Heart left ventricle (tissue), 16 donors: ENCODE results near the gene MBD1. TPM values are rescaled to one million over a fixed set of nuclear protein-coding genes. Genes with fewer than 3 reads are reported as not detected.

Experiments
- ATAC-seq, 4 donors: fragments of 200-7000 bp; cut with Tn5 transposase; one replicate each; pipeline ENCODE4 v1.9.1; 2020 to 2022; ENCODE audit warnings: moderate library complexity in 4 of 4, mild to moderate bottlenecking in 3 of 4, moderate number of reproducible peaks in 1 of 4
- DNase-seq, 5 donors: peaks; one replicate each; pipeline ENCODE4 v3.0.0-alpha.2; 2020
- H3K27ac ChIP-seq, 12 donors: fragments of 200-600 bp; sonication (generic) in 4 of 12; one replicate each; pipeline versions ENCODE4 v1.5.0 to v1.8.0; 2016 to 2022; ENCODE audit warnings: mild to moderate bottlenecking in 2 of 12
- H3K27me3 ChIP-seq, 9 donors: fragments of 200-600 bp; sonication (generic) in 2 of 9; one replicate each; pipeline versions ENCODE4 v1.5.1 to v1.8.0; 2016 to 2022; ENCODE audit warnings: mild to moderate bottlenecking in 3 of 9
- H3K36me3 ChIP-seq, 9 donors: fragments of 200-600 bp; sonication (generic) in 2 of 9; one replicate each; pipeline versions ENCODE4 v1.5.0 to v1.8.0; 2018 to 2022; ENCODE audit warnings: mild to moderate bottlenecking in 2 of 9
- H3K4me1 ChIP-seq, 12 donors: fragments of 200-600 bp; sonication (generic) in 4 of 12; one replicate each; pipeline versions ENCODE4 v1.5.0 to v1.8.0; 2016 to 2022; ENCODE audit warnings: mild to moderate bottlenecking in 3 of 12
- H3K4me3 ChIP-seq, 12 donors: fragments of 200-600 bp; sonication (generic) in 4 of 12; one replicate each; pipeline versions ENCODE4 v1.5.0 to v1.8.0; 2017 to 2022; ENCODE audit warnings: mild to moderate bottlenecking in 9 of 12, moderate library complexity in 4 of 12
- H3K9me3 ChIP-seq, 12 donors: fragments of 200-600 bp; sonication (generic) in 4 of 12; one replicate each; pipeline versions ENCODE4 v1.5.0 to v1.8.0; 2016 to 2022; ENCODE audit warnings: mild to moderate bottlenecking in 1 of 12
- CTCF ChIP-seq, 12 donors: fragments of 200-600 bp; sonication (generic) in 4 of 12; IDR thresholded peaks; one replicate each; pipeline versions ENCODE4 v1.5.0 to v1.8.0; 2018 to 2022; ENCODE audit warnings: antibody characterized with exemption in 12 of 12, mild to moderate bottlenecking in 5 of 12
- POLR2A ChIP-seq, 2 donors: fragments of 450-650 bp; IDR thresholded peaks; one replicate each; pipeline ENCODE4 v1.6.1; 2017; ENCODE audit warnings: antibody characterized with exemption in 2 of 2, mild to moderate bottlenecking in 2 of 2, moderate library complexity in 2 of 2
- WGBS, 4 donors: extraction: QIAGEN DNeasy Blood & Tissue Kit in 2 of 4; methylation state at CpG; one replicate each; pipeline versions ENCODE4 v1.1.5 to v1.1.7; 2013 to 2018; 5-methylcytosine and 5-hydroxymethylcytosine counted together
- intact Hi-C, 10 donors: fragments of 100-400 bp; cut with DNase I; formaldehyde crosslinking; loops; one replicate each; pipeline versions ENCODE4 v1.11.1 to v1.14.2; 2022
- polyA plus RNA-seq, 2 donors: library from polyadenylated mRNA; stranded (reverse); fragments of 200-250 nt; gene quantifications; one replicate each; pipeline ENCODE4 v1.2.3, GENCODE V29; 2013
- total RNA-seq, 9 donors: library from RNA; depleted of rRNA in 2 of 9; stranded (reverse); fragments of >200 nt in 2 of 9; fragmentation: NEBNext Ultra II Directional in 3 of 9; extraction: Animal tissue kit (Norgen Biotek cat#: 25700) in 3 of 9; gene quantifications; one replicate each; pipeline versions ENCODE4 v1.1.0 to v1.2.4, GENCODE V29; 2016 to 2023
- donor health status: ischemic (EF 13 %, LVEDD 7.1; RV severe dilation, severe dysfunction).
- donor health status: healthy with polysubstance abuse.
- donor health status: DM: no; HTN: yes; CAD: no.
- donor health status: DM: no; HTN: no; CAD: no.
- donor health status: ischemic (EF 25% LVEDD 6.9; RV normal size, moderate dysfunction).
- donor health status: ischemic (EF 25% LVEDD 5.7; RV mildly dilated, moderate dysfunction).
- donor health status: healthy.
- donor health status: DM: yes; HTN: yes; CAD: no.
- donor health status: ischemic (EF 35%, LVEDD 5.7; RV mildly dilated, moderate dysfunction).
- donor health status: nonischemic (EF 11% LVEDD 7.7; RV severe dilation, severe dysfunction).
- donor health status: DM: yes; HTN: yes; CAD: no.
- donor health status: PGD.
- donor health status: ischemic (EF 29% LVEDD 5.4; RV normal size, mild dysfunction).
- donor health status: nonischemic (EF 23%, LVEDD 6.1; RV moderate dilation, normal function).

The MBD1 gene
- total and polyA plus RNA-seq, 11 donors = 22.4 to 87.7 (median 51.4) TPM

GRCh38 chr18:50268022-50268747 is 13.1 kb downstream of the MBD1 start:
- peak overlapping the region; percentile 57 to 87 (median 80) for H3K27ac ChIP-seq
- TF ChIP-seq POLR2A (IDR thresholded peaks at IDR 0.05) = peak in 1 of 2 donors; percentile 24
- TF ChIP-seq CTCF (IDR thresholded peaks at IDR 0.05) = peak; percentile 56 to 90 (median 75)
- peak overlapping the region in 11 of 12 donors; percentile 32 to 77 (median 63) for H3K4me3 ChIP-seq
- peak; percentile 58 to 79 (median 74) for ATAC-seq
- DNase-seq = peak; percentile 78 to 92 (median 87)
- 15 to 26% (median 23%) methylated on average over 50 to 56 of the region's 56 CpGs for WGBS, 4 donors
- peaks cover 4 to 32% (median 14%) of the 10 kb centered on the region in 12 donors for H3K4me1 ChIP-seq
- intact Hi-C loops = loop anchor here in 3 of 10 donors (1.0 to 5.0 kb wide), 3 partner anchors 13 to 159 kb away; partner anchors contain the start of genes MBD1 (in 1 of the 3) and SKA1 (in 1 of the 3)
- H3K9me3 ChIP-seq = no peaks in the 10 kb centered on the region
- no peaks in the 10 kb centered on the region for H3K27me3 ChIP-seq
- H3K36me3 ChIP-seq = peaks cover 0 to 46% (median 42%) of the 10 kb centered on the region in 9 donors

GRCh38 chr18:50266248-50266704 is 15.0 kb downstream of the MBD1 start, which contains the start of gene CFAP53:
Gene CFAP53 (minus strand): TSS chr18:50266495. CDS start chr18:50266404, 91 bp downstream.
- ATAC-seq (peak; percentile 95 to 98 (median 98)), DNase-seq (peak; percentile 94 to 97 (median 96))
- intact Hi-C loops = loop anchor here in 4 of 10 donors (1.0 to 5.0 kb wide), 4 partner anchors 15 to 161 kb away; partner anchors contain the start of genes MBD1 (in 2 of the 4) and SKA1 (in 1 of the 4)
- no peaks in the 10 kb centered on the region for H3K9me3 ChIP-seq
- H3K4me1 ChIP-seq = peaks cover 4 to 32% (median 14%) of the 10 kb centered on the region in 12 donors
- TF ChIP-seq POLR2A (IDR thresholded peaks at IDR 0.05) = peak in 1 of 2 donors; percentile 39
- TF ChIP-seq CTCF (IDR thresholded peaks at IDR 0.05) = no peak
- H3K27me3 ChIP-seq = no peaks in the 10 kb centered on the region
- peak within 1 kb of the TSS; percentile 40 to 83 (median 68) for H3K4me3 ChIP-seq
- H3K36me3 ChIP-seq = peaks cover 0 to 27% (median 23%) of the 10 kb centered on the region in 9 donors
- H3K27ac ChIP-seq = peak within 1 kb of the TSS in 10 of 12 donors; percentile 6 to 57 (median 20)
- 1% methylated on average over 22 to 37 of the region's 37 CpGs for WGBS, 4 donors

- no peak overlapping the region for H3K27ac ChIP-seq
- ATAC-seq = no peak
Observed at GRCh38 chr18:50262977-50263376, 18.3 kb downstream of the MBD1 start.

More at GRCh38 chr18:50262977-50263376, 18.3 kb downstream of the MBD1 start:
- no peak for DNase-seq
- Histone ChIP-seq H3K36me3 (no peaks in the 10 kb centered on the region), H3K27me3 (no peaks in the 10 kb centered on the region), H3K4me1 (peaks cover 4 to 21% (median 11%) of the 10 kb centered on the region in 12 donors), H3K9me3 (peaks cover 0 to 4% (median 0%) of the 10 kb centered on the region in 12 donors), H3K4me3 (no peak overlapping the region)
- intact Hi-C loops = no loop called here
- TF ChIP-seq POLR2A (IDR thresholded peaks at IDR 0.05) = no peak
- TF ChIP-seq CTCF (IDR thresholded peaks at IDR 0.05) = no peak
